ENCODE data around the gene CDK18. TPM values are rescaled to one million over a fixed set of nuclear protein-coding genes. Genes with fewer than 3 reads are reported as not detected.

Gene CDK18
- total RNA-seq, 2 donors from 2014 or later: 58.1 to 88.7 TPM

- Histone ChIP-seq H3K27me3 (ENCODE audit: control insufficient read depth, insufficient read depth, low read length, poor library complexity, severe bottlenecking) (no peaks in the 10 kb centered on the region), H3K9me3 (ENCODE audit: control insufficient read depth, low read length) (no peaks in the 10 kb centered on the region), H3K9ac (ENCODE audit: extremely low read depth, low read length, poor library complexity, severe bottlenecking) (no peak overlapping the region), H3K27ac (ENCODE audit: low read depth, low read length) (no peak overlapping the region), H3K36me3 (ENCODE audit: control insufficient read depth, insufficient read depth, low read length) (no peaks in the 10 kb centered on the region), H3K4me3 (ENCODE audit: low read length) (no peak overlapping the region), H3K4me1 (ENCODE audit: control insufficient read depth, insufficient read depth, low read length) (peaks cover 3% of the 10 kb centered on the region)
- Mint-ChIP-seq H3K27me3 (ENCODE audit: insufficient read depth) (peaks cover 2% of the 10 kb centered on the region), H3K27ac (no peak overlapping the region), H3K9me3 (no peaks in the 10 kb centered on the region), H3K4me1 (no peaks in the 10 kb centered on the region), H3K4me3 (no peak overlapping the region), H3K36me3 (ENCODE audit: low read depth) (peaks cover 30% of the 10 kb centered on the region)
- 68 to 78% methylated on average over 5 to 6 of the region's 6 CpGs for WGBS, 2 experiments (ENCODE audit: insufficient coverage in 1 of 2, insufficient read length in 1 of 2)
- TF ChIP-seq CTCF (conservative IDR thresholded peaks at IDR 0.05): no peak
- no peak for DNase-seq
These were observed 25.6 kb downstream of the CDK18 start for GRCh38 chr1:205530116-205530515.

GRCh38 chr1:205531191-205532025, 26.9 kb downstream of the CDK18 start:
- 89 to 91% methylated on average over 20 of the region's 20 CpGs for WGBS, 2 experiments (ENCODE audit: insufficient coverage in 1 of 2, insufficient read length in 1 of 2)

More at GRCh38 chr1:205531191-205532025, 26.9 kb downstream of the CDK18 start:
- Mint-ChIP-seq H3K36me3 (ENCODE audit: low read depth) (peaks cover 24% of the 10 kb centered on the region), H3K27me3 (ENCODE audit: insufficient read depth) (peaks cover 15% of the 10 kb centered on the region), H3K27ac (no peak overlapping the region), H3K9me3 (no peaks in the 10 kb centered on the region), H3K4me3 (no peak overlapping the region), H3K4me1 (no peaks in the 10 kb centered on the region)
- H3K4me3 ChIP-seq (ENCODE audit: low read length): no peak overlapping the region
- H3K27me3 ChIP-seq (ENCODE audit: control insufficient read depth, insufficient read depth, low read length, poor library complexity, severe bottlenecking): peaks cover 4% of the 10 kb centered on the region
- H3K27ac ChIP-seq (ENCODE audit: low read depth, low read length): no peak overlapping the region
- DNase-seq: no peak
- no peaks in the 10 kb centered on the region for H3K9me3 ChIP-seq (ENCODE audit: control insufficient read depth, low read length)
- peaks cover 3% of the 10 kb centered on the region for H3K4me1 ChIP-seq (ENCODE audit: control insufficient read depth, insufficient read depth, low read length)
- H3K9ac ChIP-seq (ENCODE audit: extremely low read depth, low read length, poor library complexity, severe bottlenecking): no peak overlapping the region
- H3K36me3 ChIP-seq (ENCODE audit: control insufficient read depth, insufficient read depth, low read length): no peaks in the 10 kb centered on the region
- no peak for TF ChIP-seq CTCF (conservative IDR thresholded peaks at IDR 0.05)
